ENCODE data around the gene MDN1.

DNA sequence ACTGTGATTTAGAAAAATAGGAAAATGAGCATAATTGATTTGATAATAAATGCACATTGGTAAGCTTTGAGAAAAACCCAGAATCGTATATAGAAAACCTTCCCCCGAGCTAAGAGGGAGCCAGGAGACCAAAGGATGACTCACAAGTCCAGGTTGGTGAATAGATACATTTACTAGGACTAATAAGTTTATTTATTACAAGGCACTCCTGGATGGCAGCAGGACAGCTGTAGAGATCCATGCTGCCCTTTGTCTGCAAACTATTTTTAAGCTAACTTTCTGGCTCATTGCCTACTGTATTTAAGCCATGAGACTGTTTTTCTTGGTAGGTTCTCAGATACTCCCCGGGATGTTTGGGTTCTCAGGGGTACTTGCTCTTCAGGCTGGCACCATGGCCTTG lies 23.5 kb upstream of the MDN1 start:
- TF ChIP-seq SP2 (IDR thresholded peaks at IDR 0.05; ENCODE audit: low read length) = no peak
- TF ChIP-seq, protein P1, sequence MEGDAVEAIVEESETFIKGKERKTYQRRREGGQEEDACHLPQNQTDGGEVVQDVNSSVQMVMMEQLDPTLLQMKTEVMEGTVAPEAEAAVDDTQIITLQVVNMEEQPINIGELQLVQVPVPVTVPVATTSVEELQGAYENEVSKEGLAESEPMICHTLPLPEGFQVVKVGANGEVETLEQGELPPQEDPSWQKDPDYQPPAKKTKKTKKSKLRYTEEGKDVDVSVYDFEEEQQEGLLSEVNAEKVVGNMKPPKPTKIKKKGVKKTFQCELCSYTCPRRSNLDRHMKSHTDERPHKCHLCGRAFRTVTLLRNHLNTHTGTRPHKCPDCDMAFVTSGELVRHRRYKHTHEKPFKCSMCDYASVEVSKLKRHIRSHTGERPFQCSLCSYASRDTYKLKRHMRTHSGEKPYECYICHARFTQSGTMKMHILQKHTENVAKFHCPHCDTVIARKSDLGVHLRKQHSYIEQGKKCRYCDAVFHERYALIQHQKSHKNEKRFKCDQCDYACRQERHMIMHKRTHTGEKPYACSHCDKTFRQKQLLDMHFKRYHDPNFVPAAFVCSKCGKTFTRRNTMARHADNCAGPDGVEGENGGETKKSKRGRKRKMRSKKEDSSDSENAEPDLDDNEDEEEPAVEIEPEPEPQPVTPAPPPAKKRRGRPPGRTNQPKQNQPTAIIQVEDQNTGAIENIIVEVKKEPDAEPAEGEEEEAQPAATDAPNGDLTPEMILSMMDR (IDR thresholded peaks at IDR 0.05; ENCODE audit: control extremely low read depth in 1 of 3, insufficient read depth in 1 of 3, low read depth in 1 of 3, low read length in 3 of 3) = no peak
